D341Med (cell line): Measurements from ENCODE around the gene CLCF1.

Experiments used
- DNase-seq: peaks from one replicate; pipeline ENCODE4 v3.0.0; 2012; ENCODE audit warnings: low spot score

CLCF1 gene

GRCh38 chr11:67374571-67375281 lies 1.3 kb upstream of the CLCF1 start:
- no peak for DNase-seq

- peak; percentile 62 for DNase-seq
Observed at GRCh38 chr11:67373648-67374570, 511 bp upstream of the CLCF1 start.

- no peak for DNase-seq
Observed at GRCh38 chr11:67372321-67372992, 941 bp downstream of the CLCF1 start.

GRCh38 chr11:67371911-67372320 lies 1.5 kb downstream of the CLCF1 start:
- DNase-seq: no peak

- DNase-seq: peak; percentile 71
Observed at GRCh38 chr11:67371189-67371910, 2.0 kb downstream of the CLCF1 start.

GRCh38 chr11:67370351-67371076 lies 2.9 kb downstream of the CLCF1 start:
- DNase-seq: no peak

GRCh38 chr11:67369801-67370284 lies 3.6 kb downstream of the CLCF1 start:
- no peak for DNase-seq

- DNase-seq: no peak
Observed at GRCh38 chr11:67369275-67369674, 4.1 kb downstream of the CLCF1 start.

GRCh38 chr11:67368621-67369020 lies 4.8 kb downstream of the CLCF1 start:
- DNase-seq: no peak

GRCh38 chr11:67367761-67368227 lies 5.6 kb downstream of the CLCF1 start:
- no peak for DNase-seq

- DNase-seq: no peak
Observed at GRCh38 chr11:67366961-67367760, 6.2 kb downstream of the CLCF1 start.

GRCh38 chr11:67366546-67366945 lies 6.9 kb downstream of the CLCF1 start:
- no peak for DNase-seq

- DNase-seq: no peak
Observed at GRCh38 chr11:67365736-67366444, 7.5 kb downstream of the CLCF1 start.

- DNase-seq: no peak
Observed at GRCh38 chr11:67364783-67365722, 8.3 kb downstream of the CLCF1 start.

GRCh38 chr11:67364169-67364568 lies 9.2 kb downstream of the CLCF1 start:
- no peak for DNase-seq

- DNase-seq: peak; percentile 9
Observed at GRCh38 chr11:67357831-67358670, 15.3 kb downstream of the CLCF1 start.

GRCh38 chr11:67356864-67357561 lies 16.4 kb downstream of the CLCF1 start:
- peak; percentile 77 for DNase-seq
